ENCODE data around the gene TPRN. TPM values are rescaled to one million over a fixed set of nuclear protein-coding genes. Genes with fewer than 3 reads are reported as not detected.

The TPRN gene
- total RNA-seq, 1 experiment from 2014 or later: 37.7 TPM

- Mint-ChIP-seq H3K27ac (ENCODE audit: unreplicated experiment) (peak overlapping the region; percentile 64), H3K9me3 (ENCODE audit: unreplicated experiment) (no peaks in the 10 kb centered on the region), H3K36me3 (ENCODE audit: insufficient read depth, unreplicated experiment) (peaks cover 36% of the 10 kb centered on the region), H3K4me1 (ENCODE audit: low read depth, unreplicated experiment) (peaks cover under 1% of the 10 kb centered on the region), H3K4me3 (ENCODE audit: unreplicated experiment) (peak overlapping the region; percentile 78), H3K27me3 (ENCODE audit: insufficient read depth, unreplicated experiment) (no peaks in the 10 kb centered on the region)
- no peak for TF ChIP-seq CTCF (IDR thresholded peaks at IDR 0.05; ENCODE audit: insufficient read depth in 1 of 2, low read depth in 1 of 2, low read length in 1 of 2, severe bottlenecking in 1 of 2, unreplicated experiment in 1 of 2)
- Histone ChIP-seq H3K9me3 (no peaks in the 10 kb centered on the region), H3K4me3 (ENCODE audit: low read depth, low read length) (peak overlapping the region; percentile 80), H3K4me1 (peaks cover 38% of the 10 kb centered on the region), H3K36me3 (ENCODE audit: control insufficient read depth, insufficient read depth, low read length) (no peaks in the 10 kb centered on the region), H3K27me3 (replicated peaks; ENCODE audit: control insufficient read depth, insufficient read depth, low read length) (no peaks in the 10 kb centered on the region)
- ChIA-PET POLR2A (interaction anchor here (0.5 to 2.0 kb wide), 13 partner anchors 12 to 401 kb away, joined by 3 to 21 read pairs (median 5); partner anchors contain the start of genes ANAPC2, EXD3, MAN1B1 and NOXA1), CTCF (interaction anchor here (0.7 to 1.2 kb wide), 10 partner anchors 10 to 155 kb away, joined by 3 to 12 read pairs (median 4); partner anchors contain the start of genes ANAPC2, SSNA1 and TUBB4B)
- no TSS peak for BruUV-seq (replicated peaks)
- intact Hi-C loops (cut with micrococcal nuclease; ENCODE audit: unreplicated experiment): loop anchor here (5.0 kb wide), 1 partner anchor 36 kb away; no protein-coding TSS in a partner anchor
- no peak for DNase-seq
These were observed 796 bp upstream of the TPRN start for GRCh38 chr9:137201205-137201868.

- peak overlapping the region; percentile 49 for H3K4me3 ChIP-seq (ENCODE audit: low read depth, low read length)
- peak overlapping the region; percentile 76 for H3K4me3 Mint-ChIP-seq (ENCODE audit: unreplicated experiment)
- no peaks in the 10 kb centered on the region for H3K27me3 ChIP-seq (replicated peaks; ENCODE audit: control insufficient read depth, insufficient read depth, low read length)
- POLR2A ChIA-PET: interaction anchor here (0.5 to 2.0 kb wide), 2 partner anchors 10 to 41 kb away, joined by 3 to 21 read pairs; partner anchors contain the start of genes ANAPC2 and SSNA1
- TF ChIP-seq CTCF (IDR thresholded peaks at IDR 0.05; ENCODE audit: insufficient read depth in 1 of 2, low read depth in 1 of 2, low read length in 1 of 2, severe bottlenecking in 1 of 2, unreplicated experiment in 1 of 2): no peak
- peak overlapping the region; percentile 39 for H3K27ac Mint-ChIP-seq (ENCODE audit: unreplicated experiment)
- CTCF ChIA-PET: interaction anchor here (0.6 to 2.0 kb wide), 3 partner anchors 10 to 68 kb away, joined by 3 to 12 read pairs (median 4); partner anchors contain the start of genes ANAPC2 and SSNA1
- TSS peak; percentile 14 for BruUV-seq (replicated peaks)
- intact Hi-C loops (cut with micrococcal nuclease; ENCODE audit: unreplicated experiment): loop anchor here (1.0 to 5.0 kb wide), 3 partner anchors 10 to 38 kb away; no protein-coding TSS in a partner anchor
- H3K4me1 ChIP-seq: peaks cover 39% of the 10 kb centered on the region
- H3K36me3 Mint-ChIP-seq (ENCODE audit: insufficient read depth, unreplicated experiment): peaks cover 20% of the 10 kb centered on the region
- no peaks in the 10 kb centered on the region for H3K9me3 ChIP-seq
- H3K36me3 ChIP-seq (ENCODE audit: control insufficient read depth, insufficient read depth, low read length): no peaks in the 10 kb centered on the region
- no peaks in the 10 kb centered on the region for H3K27me3 Mint-ChIP-seq (ENCODE audit: insufficient read depth, unreplicated experiment)
- no peaks in the 10 kb centered on the region for H3K9me3 Mint-ChIP-seq (ENCODE audit: unreplicated experiment)
- DNase-seq: no peak
- peaks cover 8% of the 10 kb centered on the region for H3K4me1 Mint-ChIP-seq (ENCODE audit: low read depth, unreplicated experiment)
These were observed 975 bp downstream of the TPRN start for GRCh38 chr9:137199411-137200121.

GRCh38 chr9:137198902-137199283 is 1.6 kb downstream of the TPRN start:
- no peak for DNase-seq
- Histone ChIP-seq H3K4me1 (peaks cover 32% of the 10 kb centered on the region), H3K9me3 (no peaks in the 10 kb centered on the region), H3K4me3 (ENCODE audit: low read depth, low read length) (peak overlapping the region; percentile 49), H3K36me3 (ENCODE audit: control insufficient read depth, insufficient read depth, low read length) (no peaks in the 10 kb centered on the region), H3K27me3 (replicated peaks; ENCODE audit: control insufficient read depth, insufficient read depth, low read length) (no peaks in the 10 kb centered on the region)
- H3K27ac Mint-ChIP-seq (ENCODE audit: unreplicated experiment): peak overlapping the region; percentile 39
- peak overlapping the region; percentile 76 for H3K4me3 Mint-ChIP-seq (ENCODE audit: unreplicated experiment)
- peaks cover 20% of the 10 kb centered on the region for H3K36me3 Mint-ChIP-seq (ENCODE audit: insufficient read depth, unreplicated experiment)
- TF ChIP-seq CTCF (IDR thresholded peaks at IDR 0.05; ENCODE audit: insufficient read depth in 1 of 2, low read depth in 1 of 2, low read length in 1 of 2, severe bottlenecking in 1 of 2, unreplicated experiment in 1 of 2): no peak
- BruUV-seq (replicated peaks): no TSS peak
- no peaks in the 10 kb centered on the region for H3K9me3 Mint-ChIP-seq (ENCODE audit: unreplicated experiment)
- intact Hi-C loops (cut with micrococcal nuclease; ENCODE audit: unreplicated experiment): no loop called here
- ChIA-PET POLR2A (interaction anchor here (0.5 to 1.4 kb wide), 3 partner anchors 10 to 42 kb away, joined by 3 to 5 read pairs (median 4); no protein-coding TSS in a partner anchor), CTCF (interaction anchor here (0.6 to 2.0 kb wide), 4 partner anchors 10 to 67 kb away, joined by 3 to 12 read pairs (median 4); partner anchors contain the start of genes ANAPC2 and SSNA1)
- no peaks in the 10 kb centered on the region for H3K27me3 Mint-ChIP-seq (ENCODE audit: insufficient read depth, unreplicated experiment)
- peaks cover 8% of the 10 kb centered on the region for H3K4me1 Mint-ChIP-seq (ENCODE audit: low read depth, unreplicated experiment)
